Measurements from ENCODE around the gene DACH1. TPM values are rescaled to one million over a fixed set of nuclear protein-coding genes. Genes with fewer than 3 reads are reported as not detected.

Gene DACH1
- 0.14 and 0.20 TPM in 2 replicates for total RNA-seq (2022)
- Bru-seq, nascent RNA = percentile 24 among the genes with signal in this experiment
- BruChase-seq, experiment 1, labeled RNA remaining after a 6-hour chase = percentile 8 among the genes with signal in this experiment
- BruChase-seq, experiment 2, labeled RNA remaining after a 2-hour chase = percentile 8 among the genes with signal in this experiment
- long read RNA-seq = 0 reads

- no peak for DNase-seq
- CTCF ChIA-PET = interaction anchor here (0.7 to 0.9 kb wide), 2 partner anchors 12 to 18 kb away, joined by 4 to 6 read pairs; no protein-coding TSS in a partner anchor
Measured at GRCh38 chr13:71867131-71867814, at the start of gene DACH1. DACH1 (minus strand) TSS chr13:71867204.

GRCh38 chr13:71913717-71914116 lies 46.7 kb upstream of the DACH1 start:
- Mint-ChIP-seq H3K27me3 (ENCODE audit: unreplicated experiment) (no peaks in the 10 kb centered on the region), H3K36me3 (ENCODE audit: insufficient read depth, unreplicated experiment) (no peaks in the 10 kb centered on the region), H3K4me3 (ENCODE audit: low read depth, unreplicated experiment) (no peak overlapping the region), H3K9me3 (ENCODE audit: low read depth, unreplicated experiment) (no peaks in the 10 kb centered on the region), H3K4me1 (ENCODE audit: low read depth, unreplicated experiment) (no peaks in the 10 kb centered on the region), H3K27ac (ENCODE audit: unreplicated experiment) (no peak overlapping the region)
- intact Hi-C loops (cut with micrococcal nuclease; ENCODE audit: unreplicated experiment) = no loop called here
- no peak for TF ChIP-seq CTCF (IDR thresholded peaks at IDR 0.05; ENCODE audit: unreplicated experiment)
- BruUV-seq (replicated peaks) = no TSS peak
- no peak for DNase-seq
- CTCF ChIA-PET = no interaction called here

More at GRCh38 chr13:71867131-71867814, at the start of gene DACH1:
- intact Hi-C loops (cut with micrococcal nuclease; ENCODE audit: unreplicated experiment) = no loop called here
- Mint-ChIP-seq H3K27me3 (ENCODE audit: unreplicated experiment) (no peaks in the 10 kb centered on the region), H3K9me3 (ENCODE audit: low read depth, unreplicated experiment) (no peaks in the 10 kb centered on the region), H3K4me1 (ENCODE audit: low read depth, unreplicated experiment) (no peaks in the 10 kb centered on the region), H3K36me3 (ENCODE audit: insufficient read depth, unreplicated experiment) (peaks cover 23% of the 10 kb centered on the region), H3K27ac (ENCODE audit: unreplicated experiment) (no peak within 1 kb of the TSS), H3K4me3 (ENCODE audit: low read depth, unreplicated experiment) (peak within 1 kb of the TSS; percentile 76)
- BruUV-seq (replicated peaks) = no TSS peak
- TF ChIP-seq CTCF (IDR thresholded peaks at IDR 0.05; ENCODE audit: unreplicated experiment) = no peak

- CTCF ChIA-PET = no interaction called here
- H3K36me3 Mint-ChIP-seq (ENCODE audit: insufficient read depth, unreplicated experiment) = no peaks in the 10 kb centered on the region
Measured at GRCh38 chr13:71912524-71912923, 45.5 kb upstream of the DACH1 start.

GRCh38 chr13:71906448-71906847 lies 39.4 kb upstream of the DACH1 start:
- TF ChIP-seq CTCF (IDR thresholded peaks at IDR 0.05; ENCODE audit: unreplicated experiment) = no peak
- Mint-ChIP-seq H3K4me3 (ENCODE audit: low read depth, unreplicated experiment) (no peak overlapping the region), H3K27ac (ENCODE audit: unreplicated experiment) (no peak overlapping the region), H3K36me3 (ENCODE audit: insufficient read depth, unreplicated experiment) (no peaks in the 10 kb centered on the region), H3K4me1 (ENCODE audit: low read depth, unreplicated experiment) (no peaks in the 10 kb centered on the region), H3K27me3 (ENCODE audit: unreplicated experiment) (no peaks in the 10 kb centered on the region), H3K9me3 (ENCODE audit: low read depth, unreplicated experiment) (no peaks in the 10 kb centered on the region)
- BruUV-seq (replicated peaks) = no TSS peak
- intact Hi-C loops (cut with micrococcal nuclease; ENCODE audit: unreplicated experiment) = no loop called here
- no peak for DNase-seq
- CTCF ChIA-PET = no interaction called here

More at GRCh38 chr13:71912524-71912923, 45.5 kb upstream of the DACH1 start:
- no TSS peak for BruUV-seq (replicated peaks)
- intact Hi-C loops (cut with micrococcal nuclease; ENCODE audit: unreplicated experiment) = no loop called here
- no peak overlapping the region for H3K27ac Mint-ChIP-seq (ENCODE audit: unreplicated experiment)
- H3K27me3 Mint-ChIP-seq (ENCODE audit: unreplicated experiment) = no peaks in the 10 kb centered on the region
- DNase-seq = no peak
- H3K4me3 Mint-ChIP-seq (ENCODE audit: low read depth, unreplicated experiment) = no peak overlapping the region
- no peaks in the 10 kb centered on the region for H3K9me3 Mint-ChIP-seq (ENCODE audit: low read depth, unreplicated experiment)
- TF ChIP-seq CTCF (IDR thresholded peaks at IDR 0.05; ENCODE audit: unreplicated experiment) = no peak
- H3K4me1 Mint-ChIP-seq (ENCODE audit: low read depth, unreplicated experiment) = no peaks in the 10 kb centered on the region

Measured in Calu3 (cell line).